Hematopoietic multipotent progenitor cell treated with erythropoietin and hydrocortisone succinate and interleukin-3 and kit ligand, for 6 days (in vitro differentiated cells): ENCODE measurements around the gene VPS35L.

Experiments used
- DNase-seq: peaks from one replicate; pipeline ENCODE4 v3.0.0-alpha.2; 2015

VPS35L gene

DNA sequence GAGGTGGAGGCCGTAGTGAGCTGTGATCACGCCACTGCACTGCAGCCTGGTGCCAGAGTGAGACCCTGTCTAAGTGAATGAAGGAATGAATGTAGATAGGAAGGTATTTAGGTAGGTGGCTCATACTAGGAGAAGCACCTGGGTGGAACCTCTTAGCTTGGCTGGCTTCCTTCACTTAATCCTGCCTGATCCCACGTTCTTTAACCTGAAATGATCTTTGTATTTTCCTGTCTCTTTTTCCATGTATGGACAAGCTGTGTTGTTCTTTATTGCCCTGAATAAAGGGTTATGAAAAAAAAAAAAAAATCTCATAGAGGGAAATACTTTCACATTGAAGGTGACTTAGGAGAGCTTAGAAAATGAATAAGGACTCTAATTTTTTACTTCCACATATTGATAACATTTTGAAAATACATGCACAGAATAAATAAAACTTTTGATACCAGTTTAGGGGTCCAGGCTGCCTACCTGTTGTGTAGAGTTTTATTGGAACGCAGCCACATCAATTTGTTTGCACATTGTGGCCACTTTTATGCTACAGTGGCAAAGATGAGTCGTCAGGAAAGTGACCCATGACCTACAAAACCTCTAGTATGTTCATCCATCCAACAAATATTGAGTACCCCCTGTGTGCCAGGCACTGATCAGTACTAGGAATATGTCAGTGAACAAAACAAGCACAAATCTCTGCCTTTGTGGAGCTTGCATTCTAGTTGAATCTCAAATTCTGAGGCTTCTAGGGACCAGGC lies 44.6 kb downstream of the VPS35L start:
- no peak for DNase-seq

DNA sequence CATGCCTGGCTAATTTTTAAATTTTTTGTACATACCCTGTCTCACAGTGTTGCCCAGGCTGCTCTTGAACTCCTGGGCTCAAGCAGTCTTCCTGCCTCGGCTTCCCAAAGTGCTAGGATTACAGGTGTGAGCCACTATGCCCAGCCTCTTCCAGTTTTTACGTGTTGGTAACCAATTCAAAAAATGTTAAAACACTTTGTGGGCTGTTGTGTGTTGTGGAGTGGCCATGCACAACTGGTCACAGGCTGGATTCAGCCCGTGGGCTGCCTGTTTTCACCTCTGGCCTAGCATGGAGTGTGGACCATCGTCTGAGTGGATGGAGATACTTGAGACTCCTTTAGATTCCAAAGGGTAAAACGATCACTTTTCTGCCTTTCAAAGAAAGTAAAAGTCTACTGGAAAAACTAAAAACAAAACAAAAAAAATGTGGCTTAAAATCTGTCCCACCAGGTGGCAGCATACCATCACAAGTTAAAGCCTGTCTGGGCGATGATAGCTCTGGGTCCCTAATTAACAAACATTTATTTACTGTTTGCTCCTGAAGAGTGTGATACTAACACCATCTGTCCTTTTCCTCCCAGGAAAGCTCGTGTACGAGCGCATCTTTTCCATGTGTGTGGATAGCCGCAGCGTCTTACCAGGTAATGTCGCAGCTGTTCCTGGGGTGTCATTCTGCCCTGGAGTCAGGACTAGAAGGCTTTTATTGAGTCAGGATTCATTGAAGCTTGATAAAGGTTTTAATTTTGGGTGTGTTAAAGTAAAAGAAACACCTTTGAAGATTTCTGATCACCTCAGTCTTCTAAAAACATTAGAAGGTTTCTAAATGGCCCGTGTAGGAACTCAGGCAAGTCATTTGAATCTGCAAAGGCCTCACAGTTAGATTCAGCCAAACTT lies 45.8 kb downstream of the VPS35L start:
- DNase-seq, result peak; percentile 65

DNA sequence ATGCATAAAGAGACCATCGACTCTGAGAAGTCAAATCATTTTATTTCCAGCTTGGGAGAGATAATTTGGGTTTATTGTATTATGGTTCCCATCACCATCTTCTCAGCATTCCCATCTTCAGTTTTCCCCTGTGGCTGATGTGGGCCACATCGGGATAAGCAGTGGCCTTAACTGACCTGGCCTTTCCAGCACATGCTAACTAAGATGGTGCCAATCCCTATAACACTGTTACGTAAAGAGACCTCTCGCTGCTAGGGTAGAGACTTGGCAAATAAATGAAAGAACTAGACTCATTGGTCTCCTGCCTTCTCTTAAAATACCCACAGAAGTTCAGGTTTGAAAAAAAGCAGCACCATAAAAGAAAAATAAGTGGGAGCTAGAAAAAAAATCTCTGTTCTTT lies 49.4 kb downstream of the VPS35L start:
- DNase-seq, result no peak

DNA sequence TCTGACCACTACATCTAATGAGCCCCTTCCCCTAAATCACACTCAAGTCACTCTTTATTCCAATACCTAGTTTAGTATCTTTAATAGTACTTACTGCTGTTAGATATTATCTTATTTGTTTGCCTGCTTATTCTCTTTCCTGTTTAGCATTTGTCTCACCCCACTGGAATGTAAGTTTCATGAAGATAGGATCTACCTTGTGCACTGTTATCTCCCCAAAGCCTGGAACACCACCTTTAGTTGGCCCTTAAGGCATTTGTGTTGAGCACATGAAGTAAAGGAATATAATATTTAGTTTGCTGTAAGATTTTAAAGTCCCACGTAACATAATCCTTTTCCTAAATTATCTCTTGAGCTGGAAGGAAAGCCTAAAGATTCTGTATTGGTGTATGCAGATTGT lies 50.2 kb downstream of the VPS35L start:
- no peak for DNase-seq

DNA sequence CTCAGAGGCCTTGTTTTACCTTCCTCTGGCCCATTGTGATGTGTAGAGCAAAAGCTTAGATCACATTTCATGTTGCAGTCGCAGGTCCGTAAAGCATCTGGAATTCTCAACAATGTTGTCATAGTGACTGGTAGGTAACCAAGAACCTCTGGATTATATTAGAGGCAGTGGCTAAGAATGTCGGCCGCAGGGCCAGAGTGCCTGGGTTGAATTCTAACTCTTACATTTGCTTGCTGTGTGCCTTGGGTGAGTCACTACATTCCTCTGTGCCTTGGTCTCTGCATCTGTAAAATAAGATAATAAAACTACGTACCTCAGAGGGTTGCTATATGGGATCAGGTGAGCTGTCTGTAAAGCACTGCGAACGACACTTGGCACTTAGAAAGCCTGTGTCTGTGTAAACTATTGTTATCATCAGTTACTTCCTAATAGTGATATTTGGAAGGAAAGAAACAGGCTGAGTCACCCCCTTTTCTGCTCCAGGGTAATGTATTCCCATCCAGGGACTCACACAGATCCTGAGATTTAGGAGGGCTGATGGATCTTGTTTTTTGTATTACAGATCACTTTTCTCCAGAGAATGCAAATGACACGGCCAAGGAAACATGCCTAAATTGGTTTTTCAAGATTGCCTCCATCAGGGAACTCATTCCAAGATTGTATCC lies 52.2 kb downstream of the VPS35L start:
- no peak for DNase-seq

DNA sequence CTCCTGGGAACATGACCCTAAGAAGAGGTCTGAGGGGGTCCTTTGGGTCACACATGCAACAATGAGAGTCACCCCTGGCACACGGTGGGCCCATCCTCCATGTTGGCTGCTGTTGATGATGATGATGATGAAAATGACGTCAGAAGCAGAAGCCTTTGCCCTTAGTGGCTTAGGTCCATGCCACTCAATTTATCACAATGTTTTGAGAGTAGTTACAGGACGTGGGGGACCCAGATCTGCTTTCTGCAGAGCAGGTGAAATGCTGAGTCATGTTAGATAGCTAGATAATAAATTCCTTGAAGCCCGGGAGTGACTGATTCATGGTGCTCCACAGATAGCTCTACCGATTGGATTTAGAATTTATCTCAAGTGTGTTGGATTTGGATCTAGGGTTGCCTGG lies 53.9 kb downstream of the VPS35L start:
- DNase-seq, result no peak

DNA sequence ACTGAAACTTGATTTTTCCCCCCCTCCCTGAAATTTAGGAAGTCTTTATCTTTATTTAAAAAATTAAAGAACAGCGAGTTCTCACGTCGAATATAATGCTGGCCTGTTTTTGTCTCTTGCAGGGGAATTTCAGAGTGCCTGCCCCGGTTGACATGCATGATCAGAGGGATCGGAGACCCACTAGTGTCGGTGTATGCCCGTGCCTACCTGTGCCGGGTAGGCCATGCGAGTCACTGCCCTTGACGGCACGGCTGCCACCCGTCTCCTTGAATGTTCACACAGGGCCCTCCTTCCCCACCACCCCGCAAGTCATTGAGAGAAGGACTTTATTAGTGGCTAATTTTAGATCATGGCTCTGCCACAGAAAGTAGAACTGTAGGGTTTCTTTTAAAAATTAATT lies 54.7 kb downstream of the VPS35L start:
- DNase-seq, result no peak

DNA sequence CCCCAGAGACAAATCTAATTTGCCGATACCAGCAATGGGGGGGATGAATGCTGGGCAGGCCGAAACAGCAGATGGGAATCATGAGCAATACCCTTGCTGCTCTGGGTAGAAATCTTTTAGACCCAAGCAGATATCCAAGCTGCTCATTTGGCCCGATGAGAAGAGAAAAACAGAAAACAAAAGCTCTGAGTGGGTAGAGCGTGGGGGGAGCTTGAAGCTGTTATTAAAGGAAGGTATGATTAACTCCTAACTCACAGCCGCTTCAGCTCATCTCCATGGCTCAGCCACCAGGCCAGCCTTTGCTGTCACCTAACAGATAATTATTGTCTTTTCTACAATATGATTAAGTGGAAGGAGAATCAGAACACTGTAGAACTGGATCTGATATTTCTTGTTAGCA lies 58.3 kb downstream of the VPS35L start:
- DNase-seq, result no peak

DNA sequence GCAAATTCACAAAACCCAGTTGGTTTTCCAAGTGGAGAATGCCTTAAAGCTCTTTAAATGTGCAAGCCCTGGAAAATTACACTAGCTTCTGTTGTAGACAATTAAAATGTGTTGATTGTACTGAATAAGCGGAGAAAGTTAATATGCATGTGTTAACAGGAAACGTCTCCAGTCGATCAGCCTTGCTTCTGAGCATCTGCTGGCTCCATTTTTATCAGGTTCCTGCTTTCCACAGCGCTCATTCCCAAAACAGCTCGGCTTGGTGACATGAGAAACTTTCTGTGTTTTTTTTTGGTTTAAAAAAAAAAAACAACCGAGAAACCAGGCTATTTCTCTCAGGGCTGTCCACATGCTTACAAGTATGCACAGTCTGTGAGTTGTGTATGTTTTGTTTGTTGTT lies 60.7 kb downstream of the VPS35L start:
- DNase-seq, result no peak

DNA sequence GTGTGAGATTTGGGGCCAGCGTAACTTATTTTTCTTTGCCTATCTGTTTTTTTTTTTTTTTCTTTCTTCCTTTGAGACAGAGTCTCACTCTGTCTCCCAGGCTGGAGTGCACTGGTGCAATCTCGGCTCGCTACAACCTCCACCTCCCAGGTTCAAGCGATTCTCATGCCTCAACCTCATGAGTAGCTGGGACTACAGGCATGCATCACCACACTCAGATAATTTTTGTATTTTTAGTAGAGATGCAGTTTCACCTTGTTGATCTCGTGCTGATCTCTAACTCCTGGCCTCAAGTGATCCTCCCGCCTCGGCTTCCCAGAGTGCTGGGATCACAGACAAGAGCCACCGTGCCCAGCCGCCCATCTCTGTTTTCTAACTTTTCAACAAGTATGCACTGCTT lies 63.4 kb downstream of the VPS35L start:
- DNase-seq, result no peak

DNA sequence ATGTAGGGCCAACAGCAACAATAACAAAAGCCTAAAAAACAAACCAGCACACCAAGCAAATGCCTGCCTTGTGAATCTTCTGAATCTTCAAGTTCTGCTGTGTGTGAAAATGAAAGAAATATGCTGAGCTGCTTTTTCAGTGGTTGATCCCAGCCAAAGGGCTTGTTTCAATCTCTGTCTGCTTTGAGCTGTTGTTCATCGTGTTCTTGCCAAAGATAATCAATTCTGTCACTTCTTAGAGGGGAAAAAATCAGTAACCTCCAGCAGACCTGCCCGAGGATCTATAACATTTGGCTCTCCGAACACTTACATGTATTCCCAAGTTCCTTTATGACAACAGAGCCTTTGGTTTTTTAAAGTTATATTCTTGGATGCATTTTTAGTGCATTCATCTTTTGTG lies 65.9 kb downstream of the VPS35L start:
- DNase-seq, result no peak

DNA sequence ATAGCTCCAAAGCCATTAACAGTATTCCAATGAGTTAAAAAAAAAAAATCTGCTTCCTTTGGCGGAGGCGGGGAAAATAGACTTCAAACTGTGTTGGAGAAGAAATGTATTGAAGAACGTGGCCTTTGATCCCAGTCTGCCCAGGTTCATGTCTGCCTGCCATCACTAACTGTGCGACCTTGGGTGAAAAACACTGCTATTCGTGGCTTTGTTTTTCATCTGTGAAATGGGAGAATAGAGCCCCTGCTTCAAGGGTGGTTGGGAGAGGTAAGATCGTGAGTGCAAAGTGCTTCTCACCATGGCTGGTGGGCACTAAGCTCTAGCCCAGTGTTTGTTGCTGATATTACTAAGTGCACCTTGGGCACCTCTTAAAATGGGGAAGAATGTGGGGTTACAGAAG lies 69.5 kb downstream of the VPS35L start:
- no peak for DNase-seq

DNA sequence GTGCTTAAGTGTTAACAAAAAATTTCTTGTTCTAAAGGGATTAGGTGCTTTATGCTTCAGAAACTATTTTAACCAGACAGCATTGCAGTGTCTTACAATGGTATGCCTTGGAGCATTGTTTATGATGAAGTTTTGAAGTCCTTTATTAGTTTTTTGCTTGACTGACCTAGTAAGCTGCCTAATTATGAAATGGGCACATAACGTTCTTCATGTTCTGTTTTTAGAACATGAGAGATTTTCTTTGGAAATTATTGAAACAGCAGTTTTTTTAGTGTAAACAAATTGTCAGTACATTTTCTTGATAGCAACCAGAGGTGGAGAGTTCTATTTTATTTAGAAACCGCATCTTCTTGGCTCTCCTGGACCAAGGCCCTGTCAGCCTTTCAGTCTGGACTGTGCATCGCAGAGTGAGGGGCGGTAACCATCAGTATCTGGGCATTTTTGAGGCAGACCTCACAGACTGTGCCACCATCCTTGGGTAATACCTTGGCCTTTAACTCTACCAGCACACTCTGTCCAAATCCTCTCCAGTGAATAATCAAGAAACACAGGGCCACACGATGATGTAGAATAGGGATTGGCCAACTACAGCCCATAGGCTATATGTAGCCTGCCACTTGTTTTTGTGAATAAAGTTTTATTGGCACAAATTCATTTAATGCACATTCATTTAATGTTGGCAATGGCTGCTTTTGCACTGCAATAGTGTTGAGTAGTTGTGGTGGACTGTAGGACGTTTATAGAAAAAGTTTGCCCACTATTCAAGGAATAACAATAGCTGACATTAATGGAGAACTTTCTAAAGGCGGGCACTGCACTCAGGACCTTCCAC lies 81.1 kb downstream of the VPS35L start:
- DNase-seq, result no peak

DNA sequence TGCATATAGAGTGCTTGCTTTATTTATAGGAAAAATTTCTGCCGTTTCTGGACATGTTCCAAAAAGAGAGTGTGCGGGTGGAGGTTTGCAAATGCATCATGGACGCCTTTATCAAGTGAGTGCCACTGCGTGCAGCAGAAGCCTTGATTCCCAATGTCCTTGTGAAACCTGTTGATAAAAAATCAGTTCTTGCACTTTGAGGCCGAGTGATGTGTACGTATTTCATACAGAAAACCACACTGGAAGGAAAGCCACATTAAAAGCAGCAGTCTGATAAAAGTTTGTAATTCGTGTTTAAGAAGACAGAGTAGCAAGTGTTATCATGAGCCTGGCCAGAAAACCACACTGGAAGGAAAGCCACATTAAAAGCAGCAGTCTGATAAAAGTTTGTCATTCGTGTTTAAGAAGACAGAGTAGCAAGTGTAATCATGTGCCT lies 84.5 kb downstream of the VPS35L start:
- peak; percentile 94 for DNase-seq

DNA sequence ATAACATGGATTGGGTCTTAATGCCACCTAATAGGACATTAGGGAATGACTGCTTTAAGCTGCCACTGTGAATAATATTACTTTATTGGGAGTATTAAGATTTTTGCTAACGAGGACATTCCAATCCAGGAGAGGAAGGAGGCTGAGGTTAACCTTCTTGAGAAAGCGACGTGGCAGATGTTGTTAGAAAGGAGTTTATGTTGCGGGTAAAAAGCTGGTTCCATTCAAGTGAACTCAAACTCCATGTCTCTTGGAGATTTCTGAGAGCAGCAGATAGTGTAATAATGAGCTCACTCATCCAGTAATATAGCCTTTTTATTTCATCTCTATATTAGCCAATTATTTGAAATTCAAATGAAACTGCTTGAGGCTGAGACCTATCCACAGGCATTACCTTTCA lies 87.0 kb downstream of the VPS35L start:
- no peak for DNase-seq

DNA sequence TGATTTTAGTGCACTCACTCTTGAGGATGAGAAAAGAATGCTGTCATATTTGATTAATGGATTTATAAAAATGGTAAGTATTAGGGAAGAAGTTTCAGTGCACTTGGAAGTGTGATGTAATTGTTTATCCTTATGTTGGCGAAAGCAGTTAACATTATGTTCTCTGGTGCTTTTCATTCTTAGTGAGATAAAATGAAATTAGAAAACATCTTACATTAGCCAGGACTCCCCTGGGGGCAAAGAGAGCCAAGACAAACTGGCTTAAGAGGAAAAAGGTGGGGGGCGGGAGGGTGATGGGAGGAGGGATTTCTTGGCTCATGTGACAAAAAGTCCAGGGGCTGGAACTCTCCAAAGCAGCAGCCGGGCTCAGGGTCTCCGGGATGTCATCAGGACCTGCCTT lies 89.4 kb downstream of the VPS35L start:
- no peak for DNase-seq

DNA sequence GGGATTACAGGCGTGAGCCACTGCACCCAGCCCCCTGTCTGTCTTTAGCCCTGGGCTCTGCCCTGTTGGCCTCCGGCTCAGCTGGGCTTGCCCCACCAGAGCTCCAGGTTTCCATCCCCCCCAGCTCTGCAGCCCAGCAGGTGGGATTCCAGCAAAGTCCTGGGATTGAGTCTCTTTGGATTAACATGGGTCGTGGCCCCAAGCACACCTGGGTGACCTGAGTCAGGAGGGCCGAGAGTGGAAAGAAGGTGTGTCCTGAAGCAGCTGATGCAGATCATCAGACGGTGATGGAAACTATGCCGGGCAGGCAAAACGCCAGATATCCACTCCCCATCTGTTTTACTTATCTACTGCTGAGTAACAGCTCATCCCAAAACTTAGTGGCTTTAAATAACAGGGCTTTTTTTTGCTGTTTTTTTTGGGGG lies 90.1 kb downstream of the VPS35L start:
- DNase-seq, result no peak

DNA sequence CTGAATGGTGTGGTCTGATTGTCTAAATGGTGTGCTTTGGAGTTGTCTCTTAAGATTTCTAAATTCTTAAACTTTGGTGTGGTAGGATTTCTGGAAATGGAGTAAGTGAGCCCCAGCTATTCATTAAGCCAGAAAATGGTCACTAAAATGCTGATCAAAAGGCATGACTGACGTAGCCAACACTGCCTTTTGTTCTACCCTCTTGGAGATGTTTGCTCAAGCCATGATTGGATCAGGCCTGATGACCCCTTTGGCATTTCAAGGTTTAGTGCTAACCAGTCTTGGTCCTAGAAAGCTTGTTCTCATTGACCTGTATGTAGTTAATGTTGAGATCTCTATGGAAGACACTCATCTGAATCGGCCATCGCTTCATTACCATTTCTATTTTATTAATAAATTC lies 94.5 kb downstream of the VPS35L start:
- no peak for DNase-seq

DNA sequence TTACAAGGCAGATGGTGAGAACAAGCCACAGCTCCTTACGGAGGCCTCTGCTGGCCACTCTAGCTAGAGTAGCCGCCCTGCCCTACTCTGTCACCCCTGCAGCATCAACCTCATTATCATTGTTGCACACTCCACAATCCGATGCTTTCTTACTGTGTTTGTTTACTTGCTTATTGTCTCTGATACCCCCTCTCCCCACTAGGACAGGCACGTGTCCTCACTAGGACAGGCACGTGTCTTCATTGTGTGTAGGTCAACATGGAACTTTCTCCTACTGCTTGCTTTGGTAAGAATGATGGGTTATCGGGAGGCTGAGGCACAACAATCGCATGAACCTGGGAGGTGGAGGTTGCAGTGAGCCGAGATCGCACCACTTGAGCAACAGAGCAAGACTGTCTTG lies 98.6 kb downstream of the VPS35L start:
- no peak for DNase-seq

DNA sequence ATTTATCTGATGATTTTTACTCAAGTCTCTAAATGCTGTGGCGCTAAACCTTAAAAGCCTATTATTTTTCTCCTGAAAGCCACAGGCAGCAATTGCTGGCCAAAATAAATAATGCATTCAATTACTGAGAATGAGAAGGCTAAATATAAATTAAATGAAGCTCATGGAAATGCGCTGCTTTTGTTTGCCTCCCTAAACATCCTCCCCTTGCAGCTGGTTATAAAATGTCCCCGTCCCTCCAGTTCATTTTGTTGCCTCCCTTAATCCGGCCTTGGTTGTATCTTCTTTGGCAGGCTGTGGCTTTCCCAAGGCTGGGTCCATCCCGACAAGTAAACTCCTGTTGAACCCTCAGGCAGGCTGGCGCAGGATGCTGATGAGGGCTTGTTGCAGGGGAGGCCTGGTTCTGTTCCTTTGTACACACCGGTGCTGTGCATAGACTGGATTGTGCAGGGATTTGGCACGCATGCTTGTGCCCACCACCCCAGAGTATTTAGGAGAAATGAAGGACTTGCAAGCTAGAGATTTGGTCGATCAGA lies 99.8 kb downstream of the VPS35L start:
- DNase-seq, result no peak

DNA sequence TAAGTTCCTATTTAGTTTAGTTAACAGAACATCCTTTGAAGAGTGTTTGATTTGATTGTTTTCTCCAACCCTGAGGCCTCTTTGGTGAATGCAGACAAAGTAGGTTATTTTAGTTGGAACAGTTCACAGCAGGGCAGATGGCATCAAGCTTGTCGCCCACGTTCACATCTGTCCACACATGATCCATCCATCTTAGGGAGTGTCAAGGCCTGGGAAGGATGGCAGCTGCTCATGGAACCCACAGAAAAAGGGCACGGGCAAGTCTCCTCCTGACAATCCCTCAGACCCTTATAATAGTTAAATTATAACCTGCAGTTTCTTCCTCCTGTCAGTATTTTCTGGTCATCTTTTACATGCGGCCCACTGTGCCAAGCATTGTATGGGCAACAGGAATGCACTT lies 102.3 kb downstream of the VPS35L start:
- DNase-seq, result no peak

DNA sequence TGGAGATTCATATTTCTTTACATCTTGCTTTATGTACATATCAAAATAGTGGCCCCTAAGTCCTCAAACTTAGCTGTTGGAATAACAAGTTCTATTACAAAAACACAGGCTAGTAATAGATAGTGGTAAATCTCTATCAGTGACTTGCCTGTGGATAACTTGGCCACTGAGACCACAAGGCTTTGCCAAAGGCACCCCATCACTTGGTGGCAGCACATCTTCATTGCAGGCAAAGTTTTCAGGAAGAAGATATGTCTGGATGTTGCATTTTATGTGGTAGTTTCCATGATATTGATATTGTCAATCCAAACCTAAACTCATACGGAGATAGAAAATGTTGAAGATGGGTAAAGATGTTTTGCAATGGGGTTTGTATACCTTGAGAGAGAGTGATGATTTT lies 104.1 kb downstream of the VPS35L start:
- no peak for DNase-seq

DNA sequence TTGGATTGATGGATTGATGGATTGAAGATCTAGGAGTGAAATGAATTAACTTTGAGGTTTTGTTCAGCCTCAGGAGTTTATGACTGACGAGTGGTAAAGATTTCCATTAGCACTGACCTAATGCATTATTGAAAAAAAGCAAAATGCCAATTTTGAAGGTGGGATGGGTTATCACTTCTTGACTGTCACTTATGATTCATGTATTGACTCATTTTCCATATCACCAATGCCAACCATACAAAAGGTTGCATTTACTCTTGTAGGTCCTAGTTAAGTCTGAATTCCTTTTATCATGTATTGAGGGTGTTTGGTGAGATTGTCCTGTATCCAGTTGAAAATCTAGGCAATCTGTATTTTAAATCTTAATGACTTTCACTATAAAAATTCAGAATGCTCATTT lies 104.9 kb downstream of the VPS35L start:
- no peak for DNase-seq
